A673 (cell line): Measurements from ENCODE around the gene DLGAP1. TPM values are rescaled to one million over a fixed set of nuclear protein-coding genes. Genes with fewer than 3 reads are reported as not detected.

ENCODE experiments used
- BruUV-seq: library from RNA; stranded (reverse); fragments of 400-500 nt; replicated peaks from 2 replicates; lab custom pipeline; 2021; lab: Mats Ljungman, UMichigan
- CTCF ChIA-PET: fragments of 300-600 bp; sonication (Branson Sonifier 250); formaldehyde crosslinking; loops from one replicate; lab custom pipeline; 2022; ENCODE audit warnings: antibody characterized with exemption; lab: Charles Lee
- POLR2A ChIA-PET: fragments of 300-600 bp; sonication (Branson Sonifier 250); formaldehyde crosslinking; loops from one replicate; lab custom pipeline; 2022; ENCODE audit warnings: antibody characterized with exemption; ENCODE audit not compliant: low non-redundant PET; lab: Charles Lee
- DNase-seq: peaks from one replicate; pipeline ENCODE4 v3.0.0-alpha.2; 2015; ENCODE audit warnings: low spot score
- H3K27ac ChIP-seq: fragments of 200-600 bp; sonication (generic); 2 replicates; pipeline ENCODE4 v1.5.1; 2016; ENCODE audit warnings: mixed run types, low read depth, mild to moderate bottlenecking, mixed read lengths, antibody characterized with exemption, low read length; ENCODE audit not compliant: poor library complexity, severe bottlenecking
- H3K27me3 ChIP-seq: fragments of 200-600 bp; sonication (generic); replicated peaks from 2 replicates; pipeline ENCODE4 v1.6.1; 2017; ENCODE audit warnings: mixed run types, low read depth, mild to moderate bottlenecking, mixed read lengths, antibody characterized with exemption, low read length; ENCODE audit not compliant: insufficient read depth, poor library complexity
- H3K36me3 ChIP-seq: fragments of 200-600 bp; sonication (generic); 2 replicates; pipeline ENCODE4 v1.6.1; 2016; ENCODE audit warnings: mixed run types, mild to moderate bottlenecking, mixed read lengths, antibody characterized with exemption, low read length; ENCODE audit not compliant: insufficient read depth, poor library complexity, severe bottlenecking
- H3K4me1 ChIP-seq: fragments of 200-600 bp; sonication (generic); 2 replicates; pipeline ENCODE4 v1.6.1; 2017; ENCODE audit warnings: mixed run types, mild to moderate bottlenecking, mixed read lengths, antibody characterized with exemption, low read length; ENCODE audit not compliant: insufficient read depth, poor library complexity, severe bottlenecking
- H3K4me3 ChIP-seq: fragments of 200-600 bp; sonication (generic); 2 replicates; pipeline ENCODE4 v1.5.1; 2016; ENCODE audit warnings: low read depth, mixed run types, mild to moderate bottlenecking, mixed read lengths, low read length; ENCODE audit not compliant: poor library complexity, severe bottlenecking
- H3K9me3 ChIP-seq: fragments of 200-600 bp; sonication (generic); 2 replicates; pipeline ENCODE4 v1.6.1; 2016; ENCODE audit warnings: mixed run types, low read depth, mild to moderate bottlenecking, mixed read lengths, antibody characterized with exemption, low read length; ENCODE audit not compliant: poor library complexity, severe bottlenecking
- CTCF ChIP-seq: fragments of 300-800, 200-600 bp; sonication (generic); conservative IDR thresholded peaks from 2 replicates; pipeline ENCODE4 v1.5.1; 2017; ENCODE audit warnings: low read depth, mild to moderate bottlenecking, antibody characterized with exemption, low read length, moderate library complexity, mixed read lengths
- EZH2 ChIP-seq: fragments of 200-600 bp; sonication (generic); IDR thresholded peaks from 2 replicates; pipeline ENCODE4 v1.6.1; 2017; ENCODE audit warnings: borderline replicate concordance, low read depth, mild to moderate bottlenecking, mixed read lengths, antibody characterized with exemption, low read length; ENCODE audit not compliant: poor library complexity, severe bottlenecking
- intact Hi-C: fragments of 100-400 bp; cut with micrococcal nuclease; formaldehyde crosslinking; loops from one replicate; pipeline ENCODE4 v1.10.0; 2022; ENCODE audit not compliant: unreplicated experiment
- total RNA-seq: library from RNA; stranded (reverse); gene quantifications from 2 replicates; pipeline ENCODE4 v1.2.3, GENCODE V29; 2021

The DLGAP1 gene
- total RNA-seq, 1 experiment from 2014 or later = 135 TPM

- CTCF ChIA-PET = no interaction called here
Measured at GRCh38 chr18:3495691-3496430, 959.2 kb downstream of the DLGAP1 start.

GRCh38 chr18:3494569-3494968 lies 960.5 kb downstream of the DLGAP1 start:
- no TSS peak for BruUV-seq
- peaks cover 21% of the 10 kb centered on the region for H3K36me3 ChIP-seq
- H3K27me3 ChIP-seq = no peaks in the 10 kb centered on the region
- no peak for DNase-seq
- no peak overlapping the region for H3K4me3 ChIP-seq
- TF ChIP-seq EZH2 = no peak
- CTCF ChIA-PET = no interaction called here
- peaks cover 20% of the 10 kb centered on the region for H3K4me1 ChIP-seq
- no peaks in the 10 kb centered on the region for H3K9me3 ChIP-seq
- intact Hi-C loops = no loop called here
- POLR2A ChIA-PET = no interaction called here
- H3K27ac ChIP-seq = no peak overlapping the region

More at GRCh38 chr18:3495691-3496430, 959.2 kb downstream of the DLGAP1 start:
- intact Hi-C loops = no loop called here
- TF ChIP-seq EZH2 (no peak), CTCF (no peak)
- Histone ChIP-seq H3K27ac (no peak overlapping the region), H3K36me3 (peaks cover 27% of the 10 kb centered on the region), H3K27me3 (no peaks in the 10 kb centered on the region), H3K4me1 (peaks cover 20% of the 10 kb centered on the region), H3K9me3 (no peaks in the 10 kb centered on the region), H3K4me3 (no peak overlapping the region)
- POLR2A ChIA-PET = no interaction called here
- no TSS peak for BruUV-seq
- no peak for DNase-seq

GRCh38 chr18:3494245-3494526 lies 960.9 kb downstream of the DLGAP1 start:
- CTCF ChIA-PET = no interaction called here
- Histone ChIP-seq H3K27me3 (no peaks in the 10 kb centered on the region), H3K36me3 (peaks cover 17% of the 10 kb centered on the region), H3K9me3 (no peaks in the 10 kb centered on the region), H3K4me1 (peaks cover 20% of the 10 kb centered on the region), H3K4me3 (no peak overlapping the region), H3K27ac (peak overlapping the region; percentile 46)
- BruUV-seq = no TSS peak
- TF ChIP-seq EZH2 = no peak
- no peak for TF ChIP-seq CTCF
- POLR2A ChIA-PET = interaction anchor here (0.6 kb wide), 1 partner anchor 46 kb away, joined by 9 read pairs; no protein-coding TSS in a partner anchor
- intact Hi-C loops = no loop called here
- DNase-seq = no peak
